Measurements from ENCODE around the gene BHLHE41.

The BHLHE41 gene

GRCh38 chr12:26124446-26125399 lies at the start of gene BHLHE41:
TSS of gene BHLHE41 (minus strand) at chr12:26125037. CDS start at chr12:26124779, 258 bp downstream.
- DNase-seq: peak; percentile 16

DNA sequence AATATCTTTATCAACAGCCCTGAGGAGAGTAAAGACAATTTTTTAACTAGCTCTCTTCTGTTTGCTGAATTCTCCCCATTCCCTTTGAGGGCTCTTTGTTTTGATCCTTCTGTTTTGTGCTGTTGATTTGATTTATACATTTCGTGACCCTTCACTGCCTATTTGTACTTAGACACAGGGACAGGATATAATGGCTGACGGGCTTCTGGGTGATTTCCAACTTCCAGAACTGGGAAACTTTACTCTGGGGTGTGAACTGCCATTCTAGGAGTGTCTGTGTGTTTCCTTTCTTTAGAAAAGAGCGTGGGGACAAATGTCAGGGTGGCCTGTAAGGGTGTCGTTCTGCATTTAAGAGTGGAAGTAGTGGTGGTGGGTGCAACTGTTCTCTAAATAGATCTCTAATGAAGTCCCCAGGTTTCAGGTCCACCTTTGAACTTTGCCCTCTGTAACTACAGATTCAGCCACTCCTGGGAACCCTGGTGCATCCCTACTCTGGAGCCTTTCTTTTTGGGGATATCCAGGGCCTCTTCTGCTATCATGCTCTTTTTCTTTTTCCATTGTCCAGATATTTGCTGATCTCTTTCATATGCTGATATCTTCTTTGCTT lies 48.2 kb upstream of the BHLHE41 start:
- DNase-seq: no peak

DNA sequence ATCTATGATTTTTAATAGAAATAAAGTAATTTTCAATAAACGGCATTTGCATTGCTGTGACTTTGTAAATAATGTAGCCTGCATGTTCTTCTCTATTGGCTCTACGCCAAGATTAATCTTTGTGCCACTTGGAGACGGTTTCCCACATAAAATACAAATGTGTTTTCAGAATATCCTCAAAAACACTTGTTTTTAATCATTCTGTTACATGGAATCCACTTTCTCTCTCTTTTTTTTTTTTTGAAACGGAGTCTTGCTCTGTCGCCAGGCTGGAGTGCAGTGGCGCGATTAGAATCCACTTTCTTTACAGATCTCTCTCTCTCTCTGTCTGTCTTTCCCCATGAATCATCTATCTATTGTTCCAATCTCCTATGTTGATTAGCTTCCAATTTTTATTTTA lies 47.7 kb upstream of the BHLHE41 start:
- DNase-seq: peak; percentile 10

- DNase-seq: no peak
Observed at GRCh38 chr12:26172013-26172412, 47.2 kb upstream of the BHLHE41 start.

GRCh38 chr12:26164118-26164517 lies 39.3 kb upstream of the BHLHE41 start:
- no peak for DNase-seq

GRCh38 chr12:26162905-26163304 lies 38.1 kb upstream of the BHLHE41 start:
- no peak for DNase-seq

DNA sequence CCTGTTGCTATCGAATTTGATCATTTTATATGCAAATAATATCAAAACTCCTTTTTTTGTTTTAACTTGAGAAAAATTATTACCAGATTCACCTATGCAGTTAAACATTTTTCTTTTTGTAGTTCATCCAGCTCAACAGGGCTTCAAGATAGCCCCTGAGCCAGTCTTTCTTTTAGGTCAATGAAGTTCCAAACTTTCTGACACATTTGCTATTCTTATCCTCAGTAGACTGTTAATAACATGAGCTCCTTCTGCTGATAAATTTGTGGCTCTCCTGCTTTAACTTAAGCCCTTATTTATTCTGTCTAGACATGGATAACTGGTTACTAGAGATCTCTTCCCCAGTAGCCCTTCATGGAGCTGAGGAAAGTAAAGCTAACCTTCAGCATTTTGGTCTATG lies 37.3 kb upstream of the BHLHE41 start:
- DNase-seq: no peak

- no peak for DNase-seq
Observed at GRCh38 chr12:26158078-26158764, 33.4 kb upstream of the BHLHE41 start.

GRCh38 chr12:26157001-26157400 lies 32.2 kb upstream of the BHLHE41 start:
- DNase-seq: no peak

- no peak for DNase-seq
Observed at GRCh38 chr12:26156201-26156871, 31.5 kb upstream of the BHLHE41 start.

GRCh38 chr12:26153421-26154154 lies 28.8 kb upstream of the BHLHE41 start:
- DNase-seq: no peak

- no peak for DNase-seq
Observed at GRCh38 chr12:26152507-26153102, 27.8 kb upstream of the BHLHE41 start.

DNA sequence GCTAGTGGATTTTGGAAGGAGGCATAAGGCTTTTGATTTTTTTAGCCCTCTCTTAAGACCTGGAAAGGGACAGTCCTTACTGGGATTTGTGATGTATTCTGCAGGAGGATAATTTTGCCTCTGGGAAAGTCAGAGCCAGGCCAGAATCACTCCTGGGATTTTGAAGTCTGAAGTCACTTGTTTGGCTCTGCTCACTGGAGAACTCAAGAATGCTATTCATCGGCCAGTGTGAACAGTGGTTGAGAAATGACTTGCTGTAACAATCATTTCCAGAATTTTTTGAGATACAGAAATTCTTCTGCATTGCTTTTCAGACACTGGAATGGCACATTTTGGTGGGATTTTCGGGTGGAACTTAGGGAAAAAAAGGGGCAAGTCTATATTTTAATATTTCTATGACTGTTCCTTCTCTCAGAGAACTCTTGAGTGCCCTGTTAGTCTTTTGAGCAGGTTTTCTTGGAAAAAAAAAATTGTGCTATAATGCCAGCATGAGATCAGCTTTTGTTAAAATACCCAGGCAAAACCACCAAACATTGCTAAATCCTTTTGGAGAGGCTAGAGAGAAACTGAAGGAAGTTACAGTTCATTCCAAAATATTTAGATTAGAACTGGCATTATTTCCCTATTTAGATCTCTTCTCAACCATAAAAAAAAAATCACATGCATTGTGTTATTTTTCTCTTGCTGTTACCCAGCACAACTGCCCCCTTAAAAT lies 26.1 kb upstream of the BHLHE41 start:
- DNase-seq: no peak

GRCh38 chr12:26149968-26150500 lies 25.2 kb upstream of the BHLHE41 start:
- peak; percentile 17 for DNase-seq

DNA sequence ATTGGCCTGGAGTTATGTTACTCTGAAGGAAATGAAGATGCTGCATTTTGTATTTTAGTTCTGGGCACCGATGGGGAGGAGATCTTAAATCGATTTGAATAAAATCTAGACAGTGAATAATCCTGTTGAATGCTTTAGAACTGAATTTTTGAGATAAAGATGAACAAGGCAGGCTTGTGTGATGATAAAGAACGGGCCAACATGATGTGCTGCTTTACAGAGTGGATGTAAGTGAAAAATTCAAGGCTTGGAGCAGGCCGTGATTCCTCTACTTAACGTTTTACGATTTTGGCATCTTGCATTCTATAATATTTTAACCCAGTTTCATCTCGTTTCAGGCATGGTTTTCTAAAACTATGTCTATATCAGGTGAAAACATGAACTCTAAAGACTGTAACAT lies 23.5 kb upstream of the BHLHE41 start:
- no peak for DNase-seq

- no peak for DNase-seq
Observed at GRCh38 chr12:26143291-26143690, 18.5 kb upstream of the BHLHE41 start.

DNA sequence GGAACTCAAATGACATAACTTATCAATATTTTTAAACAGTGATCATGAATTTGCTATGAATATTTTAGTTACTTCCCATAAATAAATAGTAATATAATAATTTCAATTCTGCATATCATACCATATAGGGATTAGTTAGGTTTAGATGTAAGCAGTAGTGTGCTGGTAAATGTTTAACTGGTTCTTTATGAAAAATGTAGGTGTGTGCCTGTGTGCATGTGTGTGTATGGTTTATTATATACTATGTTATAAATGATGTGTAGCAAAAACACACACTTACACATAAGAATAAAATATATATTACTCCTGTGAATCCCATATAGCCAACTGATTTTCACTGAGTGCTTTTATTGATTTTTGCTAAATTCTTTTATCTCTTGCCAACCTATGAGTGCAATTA lies 14.0 kb upstream of the BHLHE41 start:
- no peak for DNase-seq

DNA sequence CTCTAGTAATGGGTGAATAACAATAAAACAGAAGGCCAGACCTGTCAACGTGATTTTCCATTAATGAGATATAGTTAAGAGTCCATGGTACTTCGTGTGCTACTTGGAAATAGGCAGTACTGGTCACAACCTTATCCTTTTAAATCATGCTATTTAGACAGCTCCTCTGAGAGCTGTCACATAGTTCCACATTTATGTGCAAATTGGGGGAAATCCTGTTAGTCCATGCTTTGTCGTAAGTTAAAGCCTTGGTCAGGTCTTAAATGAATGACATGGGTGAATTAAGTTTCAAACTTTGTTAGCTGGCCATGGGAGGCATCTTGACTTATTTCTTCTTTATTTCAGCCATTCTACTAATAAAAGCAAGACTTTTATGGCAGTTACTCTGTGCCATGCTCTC lies 11.9 kb upstream of the BHLHE41 start:
- no peak for DNase-seq

DNA sequence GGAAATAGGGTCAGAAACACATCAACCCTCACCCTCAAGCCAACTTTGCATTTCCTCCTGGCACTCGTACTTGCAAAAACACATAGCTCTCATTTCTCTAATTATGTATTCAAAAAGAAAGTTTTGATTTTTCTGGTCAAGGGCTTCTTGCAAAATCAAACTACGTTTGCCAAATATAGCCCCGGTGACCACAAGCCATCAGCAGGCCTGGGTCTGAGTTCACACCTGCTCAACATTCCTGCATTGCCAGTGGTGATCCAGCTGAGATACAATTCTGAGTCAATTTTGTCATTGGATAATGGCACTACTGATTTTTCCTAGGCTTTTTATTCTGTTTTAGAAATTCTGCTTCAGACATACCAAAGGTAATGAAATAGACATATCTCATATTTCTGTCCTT lies 10.7 kb upstream of the BHLHE41 start:
- no peak for DNase-seq

- DNase-seq: no peak
Observed at GRCh38 chr12:26135010-26135420, 10.2 kb upstream of the BHLHE41 start.

DNA sequence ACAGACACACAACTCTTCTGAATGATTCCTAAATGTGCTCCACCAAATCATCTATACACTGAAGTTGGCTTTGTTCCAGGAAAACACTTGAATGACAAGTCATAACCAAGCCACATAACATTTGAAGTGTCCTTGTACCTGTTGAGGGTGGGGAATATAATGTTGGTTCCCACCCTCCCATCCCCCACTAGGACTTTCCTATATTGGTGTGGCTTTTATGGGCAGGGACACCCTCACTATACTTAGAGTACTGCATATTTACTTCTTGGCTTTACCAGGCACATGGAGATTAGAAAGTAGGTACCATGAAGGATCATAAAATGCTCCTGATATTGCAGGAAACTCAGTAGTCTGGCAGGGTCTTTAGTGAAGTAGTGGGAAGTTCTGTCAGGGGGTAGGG lies 9.7 kb upstream of the BHLHE41 start:
- DNase-seq: no peak
